HG02678 (cell line): Measurements from ENCODE around the gene ALK.
"Not testable (repeated sequence)": the region's sequence is repeated elsewhere in the genome, so short reads cannot be mapped to it uniquely, and the experiment has no call there.

Source experiments
- ATAC-seq: cut with Tn5 transposase; IDR thresholded peaks from one replicate; pipeline ENCODE4 v1.9.1; 2021; ENCODE audit warnings: mild to moderate bottlenecking, moderate library complexity; ENCODE audit not compliant: unreplicated experiment

Gene ALK

GRCh38 chr2:29263886-29264285 lies 657.5 kb downstream of the ALK start:
- no peak for ATAC-seq

- no peak for ATAC-seq
Observed at GRCh38 chr2:29262681-29263260, 658.6 kb downstream of the ALK start.

GRCh38 chr2:29261003-29261402 lies 660.4 kb downstream of the ALK start:
- no peak for ATAC-seq

DNA sequence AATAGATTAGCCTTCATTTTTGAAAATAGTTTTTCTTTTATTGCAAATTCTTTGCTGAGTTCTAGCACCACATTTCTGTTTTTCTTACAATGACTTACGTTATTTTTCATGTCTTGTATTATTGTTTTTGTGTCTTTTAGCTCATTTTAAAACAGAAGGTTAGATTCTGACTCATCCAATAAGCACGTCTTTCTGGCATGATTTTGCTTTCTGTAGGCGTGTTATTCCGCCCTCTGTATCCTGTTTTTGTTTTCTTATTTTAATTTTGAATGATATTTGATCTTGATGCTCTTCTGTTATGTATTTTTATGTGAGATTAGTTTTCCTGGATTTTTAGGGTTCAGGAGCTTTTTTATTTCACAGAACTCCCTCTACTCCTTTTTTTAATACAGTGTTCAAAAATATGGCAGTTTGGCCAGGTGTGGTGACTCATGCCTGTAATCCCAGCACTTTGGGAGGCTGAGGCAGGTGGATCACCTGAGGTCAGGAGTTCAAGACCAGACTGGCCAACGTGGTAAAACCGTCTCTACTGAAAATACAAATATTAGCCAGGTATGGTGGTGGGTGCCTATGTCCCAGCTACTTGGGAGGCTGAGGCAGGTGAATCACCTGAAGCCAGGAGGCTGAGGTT lies 661.1 kb downstream of the ALK start:
- no peak for ATAC-seq

DNA sequence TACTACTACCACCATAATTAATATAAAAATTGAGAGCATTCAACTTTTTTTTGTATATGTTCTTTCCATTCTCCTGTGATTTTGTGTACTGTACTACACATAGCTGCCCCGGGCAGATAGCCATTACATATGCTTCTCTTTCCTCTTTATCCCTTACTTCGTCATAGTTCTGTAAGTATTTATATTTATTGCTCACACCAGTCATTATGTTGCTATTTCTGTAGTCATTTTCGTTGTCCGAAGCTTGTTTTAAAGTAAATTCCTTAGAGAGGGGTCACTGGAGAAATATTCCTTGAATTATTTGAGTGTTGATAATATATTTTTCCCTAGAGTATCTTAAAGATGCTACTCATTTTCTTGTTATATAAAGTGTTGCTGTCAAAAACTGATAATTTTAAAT lies 662.2 kb downstream of the ALK start:
- ATAC-seq, result no peak

DNA sequence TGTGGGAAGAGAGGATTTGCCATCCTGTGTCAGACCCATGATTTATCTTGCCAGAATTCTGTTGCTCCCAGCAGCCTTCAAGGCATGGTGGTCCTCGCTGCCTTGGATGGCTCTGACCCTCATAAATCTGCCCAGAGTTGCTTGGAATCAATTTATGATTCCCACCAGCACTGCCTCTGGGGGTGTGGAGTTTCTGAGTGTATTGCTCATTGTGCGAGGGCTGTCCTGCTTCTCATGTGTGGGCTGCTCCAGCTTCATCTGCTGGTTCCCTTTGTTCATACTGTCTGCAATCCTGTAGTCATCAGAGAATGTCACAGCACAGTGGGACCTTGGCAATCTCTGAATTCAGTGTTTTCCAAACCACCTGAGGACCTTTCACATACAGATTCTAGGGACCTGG lies 666.4 kb downstream of the ALK start:
- ATAC-seq, result no peak

- ATAC-seq, result not testable (repeated sequence)
Observed at GRCh38 chr2:29253495-29254275, 667.7 kb downstream of the ALK start.

- ATAC-seq, result no peak
Observed at GRCh38 chr2:29253026-29253425, 668.4 kb downstream of the ALK start.

DNA sequence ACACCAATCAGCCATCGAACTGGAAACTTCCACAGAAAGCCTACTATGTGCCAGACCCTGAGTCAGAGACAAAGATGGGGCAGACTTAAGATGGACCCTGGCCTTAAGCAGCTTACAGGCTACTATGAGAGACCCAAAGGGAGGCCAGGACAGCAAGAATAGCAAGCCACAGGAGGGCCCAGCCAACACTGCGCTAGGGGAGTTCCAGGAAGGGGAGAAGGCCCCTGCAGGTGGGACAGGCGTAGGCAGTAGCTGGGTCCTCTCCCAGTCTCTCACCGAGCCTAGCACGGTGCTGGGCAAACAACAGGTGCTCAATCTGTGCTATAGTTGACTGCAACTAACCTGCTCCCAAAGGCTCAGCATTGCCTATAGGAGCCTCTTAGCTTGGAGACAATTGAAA lies 670.0 kb downstream of the ALK start:
- no peak for ATAC-seq

GRCh38 chr2:29250977-29251376 lies 670.4 kb downstream of the ALK start:
- no peak for ATAC-seq

- ATAC-seq, result no peak
Observed at GRCh38 chr2:29249666-29250253, 671.6 kb downstream of the ALK start.

GRCh38 chr2:29247336-29247914 lies 674.0 kb downstream of the ALK start:
- ATAC-seq, result no peak

DNA sequence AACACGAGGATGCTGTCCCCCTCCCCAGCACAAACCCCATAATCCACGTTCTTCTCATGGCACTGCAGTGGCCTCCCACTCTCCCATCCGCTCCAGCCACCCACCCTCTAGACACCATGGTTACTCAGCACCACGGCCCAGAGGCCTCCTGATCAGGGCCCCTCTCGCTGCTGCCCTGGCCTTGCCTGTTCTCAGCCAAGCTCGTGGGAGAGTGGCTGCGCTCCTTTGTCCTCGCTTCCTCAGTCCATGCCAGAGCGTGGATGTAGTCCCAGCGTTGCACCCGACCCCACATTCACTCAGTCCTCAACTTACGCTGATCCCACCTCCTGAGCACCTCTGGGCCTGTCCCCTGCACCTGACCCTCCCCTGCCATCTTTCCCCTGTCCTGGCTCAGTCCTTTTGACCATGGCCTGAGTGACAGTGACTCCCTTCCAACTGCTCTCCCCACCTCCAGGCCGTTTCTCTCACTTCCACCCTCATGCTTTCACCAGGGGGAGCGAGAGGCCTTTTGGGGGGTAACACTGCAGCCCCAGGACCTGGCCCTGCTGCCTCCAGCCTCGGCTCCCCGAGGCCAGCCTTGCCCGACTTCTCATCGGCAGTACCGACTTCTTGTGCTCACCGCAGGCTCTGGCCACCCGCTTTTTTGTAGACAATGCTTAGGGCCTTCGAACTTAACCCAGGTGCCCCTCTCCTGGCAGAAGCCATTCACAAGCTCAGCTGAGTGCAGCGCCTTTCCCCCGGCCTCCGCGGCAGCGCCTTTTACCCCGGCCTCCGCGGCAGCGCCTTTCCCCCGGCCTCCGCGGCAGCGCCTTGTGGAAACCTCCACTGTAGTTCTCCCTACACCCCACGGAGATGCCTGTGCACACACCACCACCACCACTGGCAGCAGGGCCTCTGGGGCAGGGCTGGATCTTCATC lies 674.7 kb downstream of the ALK start:
- ATAC-seq, result no peak

GRCh38 chr2:29245742-29246382 lies 675.5 kb downstream of the ALK start:
- ATAC-seq, result no peak

- ATAC-seq, result not testable (repeated sequence)
Observed at GRCh38 chr2:29245035-29245741, 676.2 kb downstream of the ALK start.

GRCh38 chr2:29242621-29243375 lies 678.6 kb downstream of the ALK start:
- no peak for ATAC-seq

GRCh38 chr2:29241955-29242565 lies 679.3 kb downstream of the ALK start:
- ATAC-seq, result no peak

GRCh38 chr2:29241341-29241740 lies 680.0 kb downstream of the ALK start:
- ATAC-seq, result no peak
